ENCODE measurements around the gene MACROD2. TPM values are rescaled to one million over a fixed set of nuclear protein-coding genes. Genes with fewer than 3 reads are reported as not detected.
"Not testable (repeated sequence)": the region's sequence is repeated elsewhere in the genome, so short reads cannot be mapped to it uniquely, and the experiment has no call there.

The MACROD2 gene
- polyA plus RNA-seq, 6 donors from 2014 or later, result 27.2 to 49.3 (median 36.4) TPM

- no peaks in the 10 kb centered on the region for H3K36me3 Mint-ChIP-seq
- peaks cover 0 to 4% (median 2%) of the 10 kb centered on the region in 7 donors for H3K9me3 Mint-ChIP-seq
- H3K4me1 Mint-ChIP-seq, result no peaks in the 10 kb centered on the region
Measured at GRCh38 chr20:14957402-14957801, 962.1 kb downstream of the MACROD2 start.

GRCh38 chr20:14958626-14959025, 963.3 kb downstream of the MACROD2 start:
- Mint-ChIP-seq H3K4me1 (no peaks in the 10 kb centered on the region), H3K27me3 (peaks cover 0 to 12% (median 4%) of the 10 kb centered on the region in 3 donors), H3K36me3 (no peaks in the 10 kb centered on the region), H3K9me3 (peaks cover 0 to 4% (median 2%) of the 10 kb centered on the region in 7 donors), H3K4me3 (no peak overlapping the region), H3K27ac (no peak overlapping the region)
- DNase-seq (no peak), ATAC-seq (ENCODE audit: low read depth in 2 of 2) (no peak)

More at GRCh38 chr20:14957402-14957801, 962.1 kb downstream of the MACROD2 start:
- ATAC-seq (ENCODE audit: low read depth in 2 of 2) (no peak), DNase-seq (no peak)
- H3K4me3 Mint-ChIP-seq, result no peak overlapping the region
- peaks cover 0 to 11% (median 0%) of the 10 kb centered on the region in 3 donors for H3K27me3 Mint-ChIP-seq
- H3K27ac Mint-ChIP-seq, result no peak overlapping the region

GRCh38 chr20:14959506-14960475, 964.5 kb downstream of the MACROD2 start:
- Mint-ChIP-seq H3K9me3 (peaks cover 0 to 6% (median 0%) of the 10 kb centered on the region in 7 donors), H3K27ac (peak overlapping the region in 1 of 6 donors; percentile 40), H3K36me3 (no peaks in the 10 kb centered on the region), H3K4me1 (no peaks in the 10 kb centered on the region), H3K4me3 (peak overlapping the region in 1 of 8 donors; percentile 44), H3K27me3 (peaks cover 0 to 12% (median 5%) of the 10 kb centered on the region in 3 donors)
- DNase-seq (no peak), ATAC-seq (ENCODE audit: low read depth in 2 of 2) (no peak)

- Mint-ChIP-seq H3K4me1 (no peaks in the 10 kb centered on the region), H3K27me3 (peaks cover 0 to 12% (median 5%) of the 10 kb centered on the region in 3 donors), H3K4me3 (no peak overlapping the region), H3K9me3 (peaks cover 0 to 6% (median 0%) of the 10 kb centered on the region in 7 donors), H3K36me3 (no peaks in the 10 kb centered on the region), H3K27ac (no peak overlapping the region)
- DNase-seq, result no peak
- no peak for ATAC-seq (ENCODE audit: low read depth in 2 of 2)
Measured at GRCh38 chr20:14960831-14961230, 965.5 kb downstream of the MACROD2 start.

- Mint-ChIP-seq H3K27ac (peak overlapping the region in 1 of 6 donors; percentile 26), H3K4me3 (no peak overlapping the region), H3K27me3 (peaks cover 0 to 12% (median 5%) of the 10 kb centered on the region in 3 donors), H3K4me1 (no peaks in the 10 kb centered on the region), H3K36me3 (no peaks in the 10 kb centered on the region), H3K9me3 (peaks cover 0 to 6% (median 0%) of the 10 kb centered on the region in 7 donors)
- ATAC-seq (ENCODE audit: low read depth in 2 of 2), result no peak
- DNase-seq, result no peak
Measured at GRCh38 chr20:14963262-14963663, 967.9 kb downstream of the MACROD2 start.

GRCh38 chr20:14966203-14966602, 970.9 kb downstream of the MACROD2 start:
- no peaks in the 10 kb centered on the region for H3K4me1 Mint-ChIP-seq
- DNase-seq (no peak), ATAC-seq (ENCODE audit: low read depth in 2 of 2) (no peak)
- no peaks in the 10 kb centered on the region for H3K36me3 Mint-ChIP-seq
- no peak overlapping the region for H3K27ac Mint-ChIP-seq
- H3K27me3 Mint-ChIP-seq, result peaks cover 0 to 6% (median 5%) of the 10 kb centered on the region in 3 donors
- peaks cover 0 to 6% (median 0%) of the 10 kb centered on the region in 7 donors for H3K9me3 Mint-ChIP-seq
- no peak overlapping the region for H3K4me3 Mint-ChIP-seq

GRCh38 chr20:14966808-14967207, 971.5 kb downstream of the MACROD2 start:
- no peak for DNase-seq
- Mint-ChIP-seq H3K27ac (no peak overlapping the region), H3K4me3 (no peak overlapping the region), H3K9me3 (peaks cover 0 to 6% (median 0%) of the 10 kb centered on the region in 7 donors), H3K36me3 (no peaks in the 10 kb centered on the region), H3K4me1 (no peaks in the 10 kb centered on the region), H3K27me3 (peaks cover 0 to 6% (median 5%) of the 10 kb centered on the region in 3 donors)
- ATAC-seq (ENCODE audit: low read depth in 2 of 2), result no peak

- no peak for DNase-seq
- H3K36me3 Mint-ChIP-seq, result no peaks in the 10 kb centered on the region
- H3K27ac Mint-ChIP-seq, result no peak overlapping the region
- peaks cover 0 to 6% (median 0%) of the 10 kb centered on the region in 7 donors for H3K9me3 Mint-ChIP-seq
- no peaks in the 10 kb centered on the region for H3K4me1 Mint-ChIP-seq
- no peak for ATAC-seq (ENCODE audit: low read depth in 2 of 2)
- no peak overlapping the region for H3K4me3 Mint-ChIP-seq
- no peaks in the 10 kb centered on the region for H3K27me3 Mint-ChIP-seq
Measured at GRCh38 chr20:14972256-14972655, 976.9 kb downstream of the MACROD2 start.

- DNase-seq (no peak), ATAC-seq (ENCODE audit: low read depth in 2 of 2) (no peak)
- peaks cover 0 to 6% (median 0%) of the 10 kb centered on the region in 7 donors for H3K9me3 Mint-ChIP-seq
- no peaks in the 10 kb centered on the region for H3K36me3 Mint-ChIP-seq
- no peak overlapping the region for H3K4me3 Mint-ChIP-seq
- H3K27ac Mint-ChIP-seq, result no peak overlapping the region
- H3K4me1 Mint-ChIP-seq, result no peaks in the 10 kb centered on the region
- H3K27me3 Mint-ChIP-seq, result no peaks in the 10 kb centered on the region
Measured at GRCh38 chr20:14972690-14973089, 977.4 kb downstream of the MACROD2 start.

- Mint-ChIP-seq H3K27ac (no peak overlapping the region), H3K27me3 (peaks cover 0 to 3% (median 0%) of the 10 kb centered on the region in 3 donors), H3K4me1 (no peaks in the 10 kb centered on the region), H3K4me3 (no peak overlapping the region), H3K36me3 (no peaks in the 10 kb centered on the region), H3K9me3 (peaks cover 7 to 41% (median 28%) of the 10 kb centered on the region in 7 donors)
- ATAC-seq (ENCODE audit: low read depth in 2 of 2) (no peak), DNase-seq (no peak)
Measured at GRCh38 chr20:14979453-14979986, 984.2 kb downstream of the MACROD2 start.

- H3K4me1 Mint-ChIP-seq; H3K27me3 Mint-ChIP-seq; H3K36me3 Mint-ChIP-seq; DNase-seq; ATAC-seq (ENCODE audit: low read depth in 2 of 2); H3K27ac Mint-ChIP-seq: not testable (repeated sequence)
- Mint-ChIP-seq H3K4me3 (peak overlapping the region in 1 of 8 donors; percentile 12), H3K9me3 (peaks cover 7 to 44% (median 28%) of the 10 kb centered on the region in 7 donors)
Measured at GRCh38 chr20:14981486-14981885, 986.2 kb downstream of the MACROD2 start.

GRCh38 chr20:14982324-14982723, 987.0 kb downstream of the MACROD2 start:
- not testable (repeated sequence) for H3K27me3 Mint-ChIP-seq, H3K27ac Mint-ChIP-seq
- peaks cover 7 to 44% (median 28%) of the 10 kb centered on the region in 7 donors for H3K9me3 Mint-ChIP-seq

GRCh38 chr20:14984305-14984704, 989.0 kb downstream of the MACROD2 start:
- DNase-seq (no peak), ATAC-seq (ENCODE audit: low read depth in 2 of 2) (no peak)
- Mint-ChIP-seq H3K9me3 (peaks cover 7 to 44% (median 28%) of the 10 kb centered on the region in 7 donors), H3K27ac (no peak overlapping the region), H3K4me3 (no peak overlapping the region), H3K36me3 (no peaks in the 10 kb centered on the region), H3K27me3 (peaks cover 0 to 6% (median 6%) of the 10 kb centered on the region in 3 donors), H3K4me1 (no peaks in the 10 kb centered on the region)

More at GRCh38 chr20:14982324-14982723, 987.0 kb downstream of the MACROD2 start:
- not testable (repeated sequence) for H3K36me3 Mint-ChIP-seq; H3K4me1 Mint-ChIP-seq; ATAC-seq (ENCODE audit: low read depth in 2 of 2); DNase-seq; H3K4me3 Mint-ChIP-seq
